NCI-H2196 treated with DMSO at 0.1 percent for 48 hours (cell line): ENCODE data around the gene CDH13.

Experiments
- DNase-seq: peaks from one replicate; lab custom pipeline; 2025; ENCODE audit not compliant: unreplicated experiment; lab: John Stamatoyannopoulos, UW

CDH13 gene

GRCh38 chr16:82935766-82936165 is 309.0 kb downstream of the CDH13 start:
- DNase-seq: no peak

DNA sequence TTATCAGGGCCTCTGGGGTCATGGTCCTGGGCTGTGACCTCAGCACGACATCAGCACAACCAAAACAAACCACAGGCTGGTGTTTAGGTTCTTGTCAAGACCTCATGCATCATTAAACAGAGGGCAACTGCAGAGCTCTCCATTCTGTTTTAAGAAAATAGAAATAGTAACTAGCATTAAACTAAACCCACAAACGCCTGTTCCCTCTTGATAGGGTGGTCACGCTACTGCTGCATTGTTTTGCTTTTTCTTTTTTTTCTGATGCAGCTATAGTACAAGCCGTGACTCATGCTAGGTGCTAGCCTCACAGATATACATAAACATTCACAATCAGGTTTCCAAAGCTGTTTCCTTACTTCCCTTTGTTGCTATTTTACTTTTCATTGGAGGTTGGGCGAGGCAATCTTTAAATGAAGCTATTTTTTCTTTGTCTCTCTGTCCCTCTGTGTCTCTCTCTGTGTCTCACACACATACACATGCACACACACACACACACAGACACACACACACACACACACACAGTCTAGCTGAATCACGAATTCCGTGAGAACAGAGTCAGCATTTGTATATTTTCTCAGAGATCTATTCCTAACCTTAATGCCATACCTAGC is 310.3 kb downstream of the CDH13 start:
- DNase-seq: no peak

- no peak for DNase-seq
These were observed 311.3 kb downstream of the CDH13 start for GRCh38 chr16:82937926-82938520.

DNA sequence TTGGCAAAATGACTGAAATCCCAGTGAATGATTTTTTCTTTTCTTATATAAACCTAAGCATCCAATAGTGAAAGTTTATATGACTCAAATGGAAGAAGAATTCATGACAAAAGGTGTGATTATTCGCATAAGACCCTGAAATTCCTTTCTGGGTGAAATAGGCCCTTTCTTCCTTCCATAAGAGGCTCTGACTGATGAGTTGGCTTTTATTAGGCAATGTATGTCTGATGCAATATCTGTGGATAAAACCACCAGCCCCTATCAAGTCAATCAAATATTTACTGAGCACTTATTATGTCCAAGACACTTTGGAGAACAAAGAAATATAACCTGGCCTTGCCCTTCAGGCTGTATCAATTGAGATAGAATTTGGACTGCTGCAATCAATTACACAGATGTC is 316.6 kb downstream of the CDH13 start:
- no peak for DNase-seq

GRCh38 chr16:82945420-82946101 is 318.8 kb downstream of the CDH13 start:
- DNase-seq: no peak

GRCh38 chr16:82947698-82948097 is 320.9 kb downstream of the CDH13 start:
- no peak for DNase-seq

DNA sequence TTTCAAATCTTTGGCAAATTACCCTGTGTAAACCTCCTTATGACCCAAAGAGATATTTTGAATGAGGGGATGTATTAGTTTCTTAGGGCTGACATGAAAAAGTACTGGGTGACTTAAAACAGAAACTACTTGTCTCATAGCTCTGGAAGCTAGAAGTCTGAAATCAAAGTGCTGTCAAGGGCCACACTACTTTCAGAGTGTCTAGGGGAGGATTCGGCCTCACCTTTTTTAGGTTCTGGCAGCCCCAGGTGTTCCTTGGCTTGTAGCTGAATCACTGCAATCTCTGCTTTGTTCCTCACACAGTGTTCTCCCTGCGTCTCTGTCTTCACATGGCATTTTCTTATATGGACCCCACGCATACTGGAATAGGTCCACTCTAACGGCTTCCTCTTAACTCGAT is 322.2 kb downstream of the CDH13 start:
- no peak for DNase-seq

- DNase-seq: no peak
These were observed 326.7 kb downstream of the CDH13 start for GRCh38 chr16:82953517-82953916.

DNA sequence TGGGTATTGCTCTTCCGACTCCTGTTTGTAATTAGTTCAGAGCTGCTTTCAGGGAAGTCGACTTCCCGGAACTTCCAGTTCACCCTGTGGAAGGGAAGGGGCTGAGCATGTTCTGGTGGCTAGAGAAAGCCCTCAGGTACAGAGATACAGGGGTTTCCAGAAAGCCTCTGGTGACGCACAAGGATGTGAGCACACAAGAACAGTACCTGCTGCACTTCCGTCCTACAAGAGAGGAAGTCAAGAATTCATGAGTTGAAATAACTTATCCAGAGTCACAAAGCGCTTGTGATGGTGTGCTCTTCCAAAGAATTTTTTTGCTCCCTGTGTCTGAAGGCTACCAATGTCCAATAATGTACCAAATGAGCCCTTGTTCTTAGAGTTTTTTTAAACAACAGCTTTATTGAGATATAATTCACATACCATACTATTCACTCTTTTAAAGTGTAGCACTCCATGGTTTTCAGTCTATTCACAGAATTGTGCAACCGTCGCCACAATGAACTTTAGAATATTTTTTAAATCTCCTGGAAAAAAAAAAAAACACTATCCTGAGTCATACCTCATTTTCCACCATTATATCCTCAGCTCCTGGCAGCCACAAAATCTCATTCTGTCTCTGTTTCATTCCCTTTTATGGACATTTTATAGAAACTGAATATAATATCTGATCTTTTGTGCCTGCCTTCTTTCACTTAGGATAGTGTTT is 327.6 kb downstream of the CDH13 start:
- no peak for DNase-seq

DNA sequence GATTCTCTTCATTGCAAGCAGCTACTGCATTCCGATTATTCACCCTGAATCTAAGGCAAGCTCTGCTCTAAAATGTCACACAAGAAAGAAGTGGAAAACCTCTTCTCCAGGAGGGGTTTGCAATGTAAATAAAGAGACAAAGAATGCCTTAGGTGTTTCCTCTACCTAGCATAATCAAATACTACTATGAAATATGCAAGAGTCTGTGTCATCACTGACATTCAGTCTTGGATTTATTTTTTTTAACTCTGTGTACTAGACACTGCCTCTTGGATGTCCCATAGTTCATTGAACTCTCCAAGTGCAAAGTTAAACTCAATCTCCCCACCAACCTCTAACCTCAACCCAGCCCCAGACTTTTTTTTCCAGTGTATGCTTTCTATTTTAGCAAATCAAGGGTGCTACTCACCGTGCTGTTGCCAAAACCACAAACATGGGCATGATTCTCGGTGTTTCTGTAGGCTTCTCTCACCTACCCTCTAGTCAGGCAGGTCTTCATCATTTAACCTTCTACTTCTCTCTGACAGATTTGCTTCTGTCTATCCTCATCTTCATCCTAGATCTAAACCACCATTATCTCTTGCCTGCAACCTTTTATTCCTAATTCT is 329.1 kb downstream of the CDH13 start:
- DNase-seq: no peak

- no peak for DNase-seq
These were observed 330.4 kb downstream of the CDH13 start for GRCh38 chr16:82957212-82957611.

- no peak for DNase-seq
These were observed 334.1 kb downstream of the CDH13 start for GRCh38 chr16:82960918-82961317.

GRCh38 chr16:82963653-82964052 is 336.9 kb downstream of the CDH13 start:
- DNase-seq: no peak

- DNase-seq: no peak
These were observed 339.0 kb downstream of the CDH13 start for GRCh38 chr16:82965808-82966207.

GRCh38 chr16:82967424-82967823 is 340.7 kb downstream of the CDH13 start:
- no peak for DNase-seq

DNA sequence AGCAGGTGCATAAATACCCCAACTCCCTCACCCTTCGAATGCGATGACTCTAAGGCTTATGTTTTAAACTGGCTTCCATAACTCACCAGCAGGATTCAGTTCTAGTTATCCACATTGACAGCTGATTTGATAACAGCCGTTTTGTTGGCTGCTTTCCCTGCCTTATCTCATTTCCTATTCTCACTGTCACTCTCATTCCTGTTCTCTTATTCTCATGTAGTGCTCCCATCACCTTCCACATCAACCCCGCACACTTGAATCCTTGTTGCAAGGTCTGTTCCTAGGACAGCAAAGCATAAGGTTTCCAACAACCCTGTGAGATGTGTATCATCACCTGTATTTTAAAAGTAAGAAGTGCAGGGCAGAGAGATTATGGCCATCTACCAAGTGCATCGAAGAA is 344.4 kb downstream of the CDH13 start:
- DNase-seq: no peak

DNA sequence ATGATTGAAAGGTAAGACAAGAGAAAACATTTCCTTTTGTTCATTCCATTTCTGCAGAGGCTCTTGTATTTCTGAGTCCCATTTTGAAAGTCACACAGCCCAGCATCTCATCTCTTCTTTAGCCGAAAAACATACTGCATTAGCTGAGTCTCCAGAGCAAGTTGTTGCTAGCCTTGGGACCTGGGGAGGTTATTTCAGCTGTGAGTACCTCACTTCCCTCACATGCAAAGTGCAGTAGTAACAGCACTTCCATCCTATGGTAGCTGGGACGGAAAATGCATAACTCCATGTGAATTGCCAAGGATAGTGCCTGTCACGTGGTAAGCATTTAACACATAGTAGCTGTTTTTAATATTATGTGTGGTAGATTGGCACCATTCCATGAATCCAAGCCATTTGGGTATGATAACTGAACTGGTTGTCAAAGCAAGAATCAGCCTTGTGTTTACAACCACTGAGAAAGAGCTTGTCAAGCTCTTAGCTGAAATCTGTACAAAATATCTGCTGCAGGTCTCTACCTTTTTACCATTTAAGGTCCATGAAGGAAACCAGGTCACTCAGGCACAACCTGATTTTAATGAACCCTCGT is 345.7 kb downstream of the CDH13 start:
- DNase-seq: no peak

DNA sequence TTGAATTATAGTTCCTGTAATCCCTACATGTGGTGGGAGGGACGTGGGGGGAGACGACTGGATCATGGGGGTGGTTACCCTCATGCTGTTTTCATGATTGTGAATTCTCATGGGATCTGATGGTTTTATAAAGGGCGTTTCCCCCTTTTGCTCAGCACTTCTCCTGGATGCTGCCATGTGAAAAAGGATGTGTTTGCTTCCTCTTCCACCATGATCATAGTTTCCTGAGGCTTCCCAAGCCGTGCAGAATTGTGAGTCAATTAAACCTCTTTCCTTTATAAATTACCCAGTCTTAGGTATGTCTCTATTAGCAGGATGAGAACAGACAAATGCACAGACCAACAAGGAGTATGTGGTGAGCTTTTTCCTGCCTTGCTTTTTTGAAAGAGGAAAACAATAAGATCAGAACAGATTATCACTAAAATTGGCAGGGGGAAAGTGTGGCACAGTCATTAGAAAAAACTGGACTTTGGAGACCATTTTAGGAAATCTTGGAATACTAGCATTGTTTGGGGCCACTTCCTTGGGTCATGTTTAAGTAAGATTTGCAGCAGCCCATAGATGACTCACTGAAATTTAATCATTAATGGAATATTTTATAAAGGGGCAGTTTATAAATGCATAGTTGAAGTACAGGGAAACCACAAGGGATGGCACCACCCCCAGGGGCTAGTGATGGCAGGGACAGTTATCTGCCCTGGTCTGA is 352.8 kb downstream of the CDH13 start:
- no peak for DNase-seq

- DNase-seq: no peak
These were observed 354.0 kb downstream of the CDH13 start for GRCh38 chr16:82980810-82981209.

DNA sequence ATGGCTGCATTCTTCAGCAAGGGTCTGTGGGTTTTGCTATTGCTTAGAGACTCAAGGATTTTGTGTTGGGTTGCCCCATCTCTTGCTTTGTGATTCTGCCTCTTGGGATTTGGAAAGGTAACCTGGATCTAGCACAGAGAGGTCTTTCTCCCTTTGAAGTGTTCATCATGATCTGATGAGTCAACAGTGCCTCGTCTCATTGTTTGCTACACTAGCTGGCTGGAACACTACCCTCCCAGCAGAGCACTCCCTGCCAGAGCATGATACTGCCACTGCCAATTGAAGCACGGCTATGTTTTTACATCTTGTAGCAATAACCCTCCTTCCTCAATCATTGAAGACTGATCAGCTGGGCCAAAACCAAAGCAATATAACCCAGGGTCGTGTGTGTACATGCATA is 361.0 kb downstream of the CDH13 start:
- no peak for DNase-seq

- DNase-seq: no peak
These were observed 363.4 kb downstream of the CDH13 start for GRCh38 chr16:82990155-82990554.
